Activated T-cell treated with anti-CD3 and anti-CD28 coated beads, Interleukin-2, amount 50 U/mL, for 1 hour (primary cell): ENCODE data around the gene ZNF544.
A peak's percentile ranks its signal among the peaks of the same experiment; 100 is the strongest.

ENCODE experiments used
- DNase-seq: peaks from one replicate; pipeline ENCODE4 v3.0.0-alpha.2; 2020

ZNF544 gene

DNA sequence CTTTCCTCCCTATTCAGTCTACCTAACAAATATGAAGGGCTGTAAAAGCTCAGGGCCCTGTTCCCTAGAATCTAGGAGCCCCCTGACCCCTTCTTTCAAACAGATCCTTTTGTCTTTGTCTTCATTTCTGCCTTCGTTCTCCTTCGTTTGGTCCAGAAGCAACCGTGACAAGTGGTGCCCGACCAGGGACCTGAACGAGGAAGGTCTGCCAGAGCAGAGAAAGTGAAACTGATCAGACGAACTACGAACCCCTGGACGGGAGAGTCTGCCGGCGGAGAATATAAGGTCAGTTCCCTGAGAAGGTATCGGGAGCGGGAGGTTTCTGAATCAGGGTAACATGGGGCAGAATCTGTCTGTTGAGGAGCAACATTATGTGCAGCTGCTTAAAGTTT lies 77.2 kb downstream of the ZNF544 start:
- no peak for DNase-seq

GRCh38 chr19:58307736-58308135 lies 79.0 kb downstream of the ZNF544 start:
- no peak for DNase-seq

- peak; percentile 34 for DNase-seq
Measured at GRCh38 chr19:58310685-58311084, 82.0 kb downstream of the ZNF544 start.

GRCh38 chr19:58311345-58311865 lies 82.7 kb downstream of the ZNF544 start:
- DNase-seq, result no peak
